H1 (cell line): Measurements from ENCODE around the gene NXN. TPM values are rescaled to one million over a fixed set of nuclear protein-coding genes. Genes with fewer than 3 reads are reported as not detected.

ENCODE experiments used
- RBBP5 ChIP-seq: IDR thresholded peaks from 2 replicates; pipeline ENCODE4 v1.7.1; 2012; ENCODE audit warnings: low read depth, mild to moderate bottlenecking, inconsistent platforms, low read length, moderate library complexity, borderline replicate concordance
- polyA plus RNA-seq, 7 experiments: library from polyadenylated mRNA; depleted of rRNA in 3 of 7; stranded (reverse) in 5 of 7; unstranded in 2 of 7; fragments of >200 nt in 5 of 7; fragments of 200-250 nt in 2 of 7; gene quantifications; 1 replicate in 5 of 7; 2 replicates in 1 of 7; 4 replicates in 1 of 7; pipeline versions ENCODE4 v1.2.1 to v1.2.3, GENCODE V29; 2011 to 2013; ENCODE audit warnings: missing spikeins in 2 of 7, mixed read lengths in 2 of 7
- total RNA-seq: library from RNA; stranded (reverse); fragmentation: NEBNext Ultra II Directional; extraction: Animal tissue kit (Norgen Biotek cat#: 25700); gene quantifications from 2 replicates; pipeline ENCODE4 v1.2.1, GENCODE V29; 2021

NXN gene
- total and polyA plus RNA-seq, 2 of the 8 experiments (the other 6 are each of a cell fraction or from before 2014, with no cell fraction given) = 94.1 to 107 TPM

DNA sequence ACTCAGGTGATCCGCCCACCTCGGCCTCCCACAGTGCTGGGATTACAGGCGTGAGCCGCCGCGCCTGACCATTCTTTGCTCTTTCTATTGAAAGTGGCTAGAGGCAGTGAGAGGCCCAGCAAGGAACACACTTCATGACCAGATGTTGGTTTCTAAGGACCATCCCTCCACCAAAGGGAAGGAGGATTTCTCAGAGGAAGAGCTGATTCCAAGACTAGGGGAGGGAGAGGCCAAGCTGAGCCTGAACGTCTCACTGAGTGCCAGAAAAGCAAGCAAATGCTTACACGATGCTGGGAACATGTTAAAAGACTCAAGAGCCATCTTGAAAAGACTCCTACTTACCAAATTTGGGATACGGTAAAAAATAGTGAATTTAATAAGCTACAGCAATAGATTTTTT lies 118.2 kb downstream of the NXN start (continued):
- TF ChIP-seq RBBP5 = no peak
